BLaER1 treated with 17β-estradiol and CSF1 and Interleukin-3, amounts not matched to agents 10 nM and 100 nM (cell line): Measurements from ENCODE around the gene PDHX.
"Not testable (repeated sequence)": the region's sequence is repeated elsewhere in the genome, so short reads cannot be mapped to it uniquely, and the experiment has no call there.

Source experiments
- H3K27ac ChIP-seq, 11 experiments: shearing (Covaris generic); formaldehyde crosslinking; 2 replicates each; pipeline ENCODE4 v1.8.1; 2022
- H3K27me3 ChIP-seq, 11 experiments: shearing (Covaris generic); formaldehyde crosslinking; 2 replicates each; pipeline ENCODE4 v1.8.1; 2022
- H3K36me3 ChIP-seq, 11 experiments: shearing (Covaris generic); formaldehyde crosslinking; 2 replicates each; pipeline ENCODE4 v1.8.1; 2022
- H3K4me1 ChIP-seq, 10 experiments: shearing (Covaris generic); formaldehyde crosslinking; 2 replicates each; pipeline ENCODE4 v1.8.1; 2022
- H3K4me2 ChIP-seq, 11 experiments: shearing (Covaris generic); formaldehyde crosslinking; 2 replicates each; pipeline ENCODE4 v1.8.1; 2022
- H3K4me3 ChIP-seq, 10 experiments: shearing (Covaris generic); formaldehyde crosslinking; 2 replicates each; pipeline ENCODE4 v1.8.1; 2022
- H3K9ac ChIP-seq, 11 experiments: shearing (Covaris generic); formaldehyde crosslinking; 2 replicates each; pipeline ENCODE4 v1.8.1; 2022
- H3K9me3 ChIP-seq, 11 experiments: shearing (Covaris generic); formaldehyde crosslinking; replicated peaks in 1 of 11; 2 replicates each; pipeline ENCODE4 v1.8.1; 2022
- H4K20me1 ChIP-seq, 11 experiments: shearing (Covaris generic); formaldehyde crosslinking; 2 replicates each; pipeline ENCODE4 v1.8.1; 2022
- Cebpa-rat ChIP-seq, 11 experiments: shearing (Covaris generic); IDR thresholded peaks; 2 replicates each; pipeline ENCODE4 v1.8.1; 2022

PDHX gene

DNA sequence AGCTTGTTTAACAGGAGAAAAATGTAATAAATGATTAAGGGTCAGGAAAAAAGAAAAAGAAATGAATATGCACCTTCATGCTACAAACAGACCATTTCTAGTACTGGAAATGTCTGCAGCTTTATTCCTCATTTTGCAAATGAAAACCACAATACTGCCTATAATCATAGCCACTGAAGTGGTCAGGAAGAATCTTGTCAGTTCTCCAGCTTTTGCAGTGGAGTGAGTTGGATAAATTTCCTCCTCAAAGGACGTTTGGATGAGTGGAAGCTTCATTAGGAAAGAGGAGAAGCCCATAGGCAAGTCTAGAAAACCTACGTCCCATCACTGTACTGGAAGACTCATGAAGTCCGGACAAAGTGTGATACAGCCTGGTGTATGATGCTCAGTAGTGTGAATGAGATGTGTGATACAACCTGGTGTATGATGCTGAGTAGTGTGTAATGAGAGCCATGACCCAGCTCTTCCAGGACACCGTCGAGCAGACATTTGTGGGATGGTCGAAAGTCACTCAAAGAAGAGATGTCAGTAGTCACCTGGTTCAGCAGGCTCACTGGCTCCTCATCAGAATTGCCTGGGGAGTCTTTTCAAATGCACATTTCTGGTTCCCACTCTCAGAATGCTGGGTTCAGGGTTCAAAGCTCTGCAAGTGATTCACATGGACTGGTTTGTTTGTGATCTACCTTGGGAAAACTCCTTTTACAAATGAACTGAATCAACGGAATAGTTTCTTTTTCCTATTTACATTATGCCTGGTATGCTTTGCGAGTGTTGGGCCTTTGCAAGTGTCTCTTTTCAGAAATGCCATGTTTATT is 101.3 kb downstream of the PDHX start:
- no peak overlapping the region for H3K4me3 ChIP-seq
- H3K27me3 ChIP-seq: no peaks in the 10 kb centered on the region
- no peak overlapping the region for H3K9ac ChIP-seq
- no peak overlapping the region for H3K27ac ChIP-seq
- H3K9me3 ChIP-seq: peaks cover 13 to 17% (median 14%) of the 10 kb centered on the region in 11 experiments
- no peak overlapping the region; a peak in 1 of 22 replicates for H3K4me2 ChIP-seq
- TF ChIP-seq Cebpa-rat (IDR thresholded peaks at IDR 0.05): no peak
- H3K4me1 ChIP-seq: peaks cover 0 to 1% (median 0%) of the 10 kb centered on the region in 10 experiments; a peak in 2 of 20 replicates
- H4K20me1 ChIP-seq: no peaks in the 10 kb centered on the region
- H3K36me3 ChIP-seq: peaks cover 0 to 9% (median 0%) of the 10 kb centered on the region in 11 experiments; a peak in 3 of 22 replicates

DNA sequence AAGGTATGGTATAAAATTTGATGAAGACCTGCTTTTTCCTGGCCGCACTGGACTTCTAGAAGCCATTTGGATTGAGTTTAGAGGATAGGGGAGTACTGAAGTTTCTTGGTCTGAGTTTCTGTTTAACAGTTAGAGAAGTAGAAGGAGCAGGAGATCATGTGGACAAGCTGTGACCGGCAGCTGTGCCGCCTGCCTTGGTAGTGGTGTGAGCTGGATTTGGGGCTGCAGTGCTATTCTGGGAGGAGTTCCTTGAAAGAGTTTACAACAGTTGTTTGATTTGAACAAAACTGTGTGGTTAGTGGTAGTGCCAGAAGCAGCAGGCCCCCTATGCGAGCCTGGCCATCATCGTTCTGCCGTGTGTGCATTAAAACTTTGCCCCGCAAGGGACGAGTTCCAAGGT is 105.2 kb downstream of the PDHX start:
- H3K27me3 ChIP-seq: no peaks in the 10 kb centered on the region

DNA sequence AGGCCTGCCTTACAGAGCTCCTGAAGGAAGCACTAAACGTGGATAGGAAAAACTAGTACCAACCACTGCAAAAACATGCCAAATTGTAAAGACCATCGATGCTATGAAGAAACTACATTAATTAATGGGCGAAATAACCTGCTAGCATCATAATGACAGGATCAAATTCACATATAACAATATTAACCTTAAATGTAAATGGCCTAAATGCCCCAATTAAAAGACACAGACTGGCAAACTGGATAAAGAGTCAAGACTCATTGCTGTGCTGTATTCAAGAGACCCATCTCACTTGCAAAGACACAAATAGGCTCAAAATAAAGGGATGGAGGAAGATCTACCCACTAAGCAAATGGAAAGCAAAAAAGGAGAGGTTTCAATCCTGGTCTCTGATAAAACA is 107.5 kb downstream of the PDHX start:
- H3K27ac ChIP-seq, H3K4me3 ChIP-seq, H4K20me1 ChIP-seq, H3K9ac ChIP-seq, H3K27me3 ChIP-seq, H3K4me2 ChIP-seq: not testable (repeated sequence)
- H3K4me1 ChIP-seq: peaks cover 0 to 20% (median 6%) of the 10 kb centered on the region in 10 experiments; a peak in 13 of 20 replicates
- H3K36me3 ChIP-seq: peaks cover 0 to 16% (median 0%) of the 10 kb centered on the region in 11 experiments; a peak in 4 of 22 replicates
- H3K9me3 ChIP-seq: peaks cover 53 to 76% (median 69%) of the 10 kb centered on the region in 11 experiments

More for the DNA sequence above, 105.2 kb downstream of the PDHX start:
- Histone ChIP-seq H3K4me1 (peaks cover 0 to 8% (median 3%) of the 10 kb centered on the region in 10 experiments; a peak in 13 of 20 replicates), H4K20me1 (no peaks in the 10 kb centered on the region), H3K9me3 (peaks cover 35 to 52% (median 47%) of the 10 kb centered on the region in 11 experiments), H3K4me2 (no peak overlapping the region), H3K27ac (no peak overlapping the region), H3K36me3 (peaks cover 0 to 10% (median 0%) of the 10 kb centered on the region in 11 experiments; a peak in 3 of 22 replicates), H3K4me3 (no peak overlapping the region), H3K9ac (no peak overlapping the region)
- TF ChIP-seq Cebpa-rat (IDR thresholded peaks at IDR 0.05): no peak

DNA sequence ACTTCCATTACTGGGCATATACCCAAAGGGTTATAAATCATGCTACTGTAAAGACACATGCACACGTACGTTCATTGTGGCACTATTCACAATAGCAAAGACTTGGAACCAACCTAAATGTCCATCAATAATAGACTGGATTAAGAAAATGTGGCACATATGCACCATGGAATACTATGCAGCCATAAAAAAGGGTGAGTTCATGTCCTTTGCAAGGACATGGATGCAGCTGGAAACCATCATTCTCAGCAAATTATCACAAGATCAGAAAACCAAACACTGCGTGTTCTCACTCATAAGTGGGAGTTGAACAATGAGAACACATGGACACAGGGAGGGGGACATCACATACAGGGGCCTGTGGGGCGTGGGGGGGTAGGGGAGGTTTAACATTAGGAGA is 111.6 kb downstream of the PDHX start:
- H3K9me3 ChIP-seq: peaks cover 38 to 88% (median 70%) of the 10 kb centered on the region in 11 experiments
- H4K20me1 ChIP-seq, H3K27ac ChIP-seq, H3K9ac ChIP-seq, H3K27me3 ChIP-seq, H3K4me2 ChIP-seq, H3K4me3 ChIP-seq: not testable (repeated sequence)
- peaks cover 0 to 11% (median 0%) of the 10 kb centered on the region in 11 experiments; a peak in 2 of 22 replicates for H3K36me3 ChIP-seq
- H3K4me1 ChIP-seq: peaks cover 18 to 60% (median 37%) of the 10 kb centered on the region in 10 experiments

DNA sequence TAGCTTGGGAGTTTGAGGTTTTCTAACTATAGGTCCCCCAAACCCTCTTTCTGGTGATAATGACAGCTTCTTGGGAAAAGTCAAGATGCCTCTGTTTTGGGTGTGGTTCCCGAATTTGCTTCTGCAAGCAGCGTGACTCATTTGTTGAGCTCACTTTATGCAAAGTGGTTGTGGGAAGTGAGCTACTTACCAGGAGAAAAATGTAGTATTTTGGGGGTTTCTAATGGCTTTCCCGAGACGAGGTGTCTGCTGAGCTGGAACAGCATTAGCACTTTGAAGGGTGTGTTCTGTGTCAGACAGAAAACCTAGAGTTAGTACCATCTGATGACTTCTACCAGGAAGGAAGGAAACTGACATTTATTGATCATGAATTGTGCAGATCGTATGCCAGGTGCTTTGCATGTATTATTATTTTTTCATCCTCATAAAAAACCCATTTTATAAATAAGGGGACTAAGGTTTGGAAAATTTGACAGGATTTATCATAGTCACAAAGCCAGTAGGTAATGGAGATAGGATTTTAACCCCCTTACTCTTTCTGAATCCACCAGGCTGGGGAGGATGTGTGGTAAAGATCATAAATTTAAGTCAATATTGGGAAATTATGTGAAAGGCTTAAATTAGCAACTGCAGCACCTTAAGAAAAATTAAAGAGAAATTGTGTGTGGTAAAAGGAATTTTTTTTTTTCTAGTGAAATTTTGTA is 113.7 kb downstream of the PDHX start:
- Histone ChIP-seq H3K9ac (peak overlapping the region in 6 of 11 experiments; percentile 6 to 82 (median 66); a peak in 11 of 22 replicates), H3K9me3 (peaks cover 19 to 88% (median 71%) of the 10 kb centered on the region in 11 experiments), H3K27ac (peak overlapping the region; percentile 56 to 96 (median 72)), H3K27me3 (no peaks in the 10 kb centered on the region), H3K4me1 (peaks cover 32 to 82% (median 58%) of the 10 kb centered on the region in 10 experiments), H4K20me1 (no peaks in the 10 kb centered on the region), H3K4me2 (peak overlapping the region; percentile 38 to 80 (median 74)), H3K4me3 (0 out of 20 replicates have a peak overlapping the region, but pooled peaks of 1 of the 10 experiments have one; percentile 17), H3K36me3 (peaks cover 0 to 7% (median 0%) of the 10 kb centered on the region in 11 experiments; a peak in 2 of 22 replicates)
- no peak for TF ChIP-seq Cebpa-rat (IDR thresholded peaks at IDR 0.05)

DNA sequence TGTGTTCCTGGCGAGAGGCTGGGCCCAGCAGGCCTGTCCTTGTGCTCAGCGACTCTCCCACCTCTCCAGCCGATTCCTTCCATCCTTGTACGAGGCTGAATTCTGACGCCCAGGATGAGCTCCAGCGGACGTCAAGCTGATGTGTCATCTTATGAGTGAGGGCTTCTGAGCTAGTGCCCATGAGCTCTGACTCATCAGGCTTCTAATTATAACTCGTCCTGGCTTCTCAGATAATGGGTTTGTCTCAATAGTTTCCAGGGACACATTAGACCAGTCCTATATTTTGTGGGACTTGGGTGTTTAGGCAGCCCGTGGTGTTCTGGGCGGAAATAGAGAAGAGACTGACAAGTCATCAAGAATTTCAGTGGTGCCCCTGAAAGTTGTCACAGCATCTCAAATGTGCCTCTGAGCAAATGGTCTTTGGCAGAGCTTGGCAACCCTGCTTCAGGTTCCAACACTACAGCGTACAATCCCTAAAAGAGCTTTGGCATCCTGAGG is 114.3 kb downstream of the PDHX start:
- TF ChIP-seq Cebpa-rat (IDR thresholded peaks at IDR 0.05): no peak
- Histone ChIP-seq H3K4me3 (peak overlapping the region in 1 of 10 experiments; percentile 17; a peak in 1 of 20 replicates), H3K36me3 (peaks cover 0 to 7% (median 0%) of the 10 kb centered on the region in 11 experiments; a peak in 2 of 22 replicates), H3K27ac (peak overlapping the region; percentile 56 to 96 (median 72)), H3K9ac (peak overlapping the region in 7 of 11 experiments; percentile 27 to 82 (median 62); a peak in 11 of 22 replicates), H3K27me3 (no peaks in the 10 kb centered on the region), H3K4me1 (peaks cover 39 to 88% (median 65%) of the 10 kb centered on the region in 10 experiments), H3K9me3 (peaks cover 19 to 89% (median 70%) of the 10 kb centered on the region in 11 experiments), H3K4me2 (peak overlapping the region; percentile 38 to 80 (median 74)), H4K20me1 (no peaks in the 10 kb centered on the region)

DNA sequence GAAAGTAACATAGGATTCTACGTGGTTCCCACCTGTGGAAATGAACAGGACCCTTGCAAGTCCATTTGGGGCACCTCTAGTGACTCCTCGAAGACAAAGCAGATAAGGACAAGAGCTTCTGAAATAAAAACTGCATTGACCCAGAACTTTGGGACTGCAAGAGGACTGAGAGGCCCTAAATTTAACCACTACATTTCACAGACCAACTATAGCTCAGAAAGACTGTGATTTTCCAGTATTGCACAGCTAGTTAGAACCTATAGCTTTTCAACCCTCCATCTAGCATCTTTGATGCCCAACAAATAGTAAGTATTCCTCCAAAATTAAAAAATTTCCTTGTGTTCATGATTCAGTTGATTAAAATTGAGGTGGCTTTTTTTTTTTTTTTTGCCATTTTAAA is 114.9 kb downstream of the PDHX start:
- peaks cover 44 to 86% (median 68%) of the 10 kb centered on the region in 10 experiments for H3K4me1 ChIP-seq
- peak overlapping the region; percentile 56 to 96 (median 72) for H3K27ac ChIP-seq
- H3K4me2 ChIP-seq: peak overlapping the region in 10 of 11 experiments; percentile 38 to 80 (median 74); a peak in 21 of 22 replicates

DNA sequence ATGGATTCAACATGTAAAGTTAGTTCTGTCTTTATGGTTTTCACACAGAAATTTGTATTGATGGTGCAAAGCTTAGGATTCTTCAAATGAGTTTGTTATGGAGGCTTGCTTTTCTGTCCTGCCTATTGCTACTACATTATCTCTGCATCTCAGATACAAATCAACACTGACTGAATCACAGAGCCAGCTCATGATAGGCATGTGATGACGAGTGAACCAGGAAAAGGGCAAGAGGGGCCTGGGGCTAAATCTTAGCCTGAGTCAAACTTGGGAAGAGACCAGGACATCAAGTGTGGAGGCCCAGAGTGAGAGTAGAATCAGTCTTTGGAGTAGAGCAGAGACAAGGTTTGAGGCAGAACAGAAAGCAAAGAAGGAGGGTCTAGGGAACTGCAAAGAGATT is 115.4 kb downstream of the PDHX start:
- TF ChIP-seq Cebpa-rat (IDR thresholded peaks at IDR 0.05): no peak
- H3K9ac ChIP-seq: no peak overlapping the region
- no peaks in the 10 kb centered on the region for H4K20me1 ChIP-seq
- H3K27ac ChIP-seq: peak overlapping the region in 8 of 11 experiments; percentile 2 to 96 (median 76); a peak in 13 of 22 replicates
- no peaks in the 10 kb centered on the region for H3K27me3 ChIP-seq
- H3K9me3 ChIP-seq: peaks cover 19 to 87% (median 69%) of the 10 kb centered on the region in 11 experiments
- H3K4me2 ChIP-seq: peak overlapping the region in 6 of 11 experiments; percentile 30 to 80 (median 74); a peak in 9 of 22 replicates
- peaks cover 50 to 86% (median 71%) of the 10 kb centered on the region in 10 experiments for H3K4me1 ChIP-seq
- H3K4me3 ChIP-seq: no peak overlapping the region
- H3K36me3 ChIP-seq: peaks cover 0 to 7% (median 0%) of the 10 kb centered on the region in 11 experiments; a peak in 2 of 22 replicates

More for the DNA sequence above, 114.9 kb downstream of the PDHX start:
- TF ChIP-seq Cebpa-rat (IDR thresholded peaks at IDR 0.05): no peak
- no peak overlapping the region; a peak in 1 of 20 replicates for H3K4me3 ChIP-seq
- no peaks in the 10 kb centered on the region for H4K20me1 ChIP-seq
- no peaks in the 10 kb centered on the region for H3K27me3 ChIP-seq
- peaks cover 0 to 7% (median 0%) of the 10 kb centered on the region in 11 experiments; a peak in 2 of 22 replicates for H3K36me3 ChIP-seq
- peak overlapping the region in 6 of 11 experiments; percentile 34 to 82 (median 66); a peak in 10 of 22 replicates for H3K9ac ChIP-seq
- peaks cover 19 to 87% (median 69%) of the 10 kb centered on the region in 11 experiments for H3K9me3 ChIP-seq
